HAP-1 (cell line): Measurements from ENCODE around the gene P2RY2.

Experiments used
- DNase-seq, 2 experiments: peaks; one replicate each; pipeline ENCODE4 v3.0.0-alpha.2; 2016 to 2020; ENCODE audit warnings: low spot score in 2 of 2
- H3K27me3 ChIP-seq: fragments of 250-450 bp; sonication (Bioruptor Pico); 2 replicates; pipeline ENCODE4 v1.5.1; 2020; ENCODE audit warnings: low read depth, mild to moderate bottlenecking, moderate library complexity
- H3K36me3 ChIP-seq: fragments of 250-450 bp; sonication (Bioruptor Pico); replicated peaks from 2 replicates; pipeline ENCODE4 v1.5.1; 2020; ENCODE audit warnings: mild to moderate bottlenecking
- H3K4me1 ChIP-seq: fragments of 250-450 bp; sonication (Bioruptor Pico); 2 replicates; pipeline ENCODE4 v1.5.1; 2020; ENCODE audit warnings: mild to moderate bottlenecking
- H3K4me3 ChIP-seq: fragments of 250-450 bp; sonication (Bioruptor Pico); 2 replicates; pipeline ENCODE4 v1.5.1; 2020; ENCODE audit warnings: mild to moderate bottlenecking, moderate library complexity
- H3K9me3 ChIP-seq: fragments of 250-450 bp; sonication (Bioruptor Pico); 2 replicates; pipeline ENCODE4 v1.5.1; 2020; ENCODE audit warnings: mild to moderate bottlenecking, moderate library complexity
- in situ Hi-C: fragments of 300-500 bp; cut with MboI; formaldehyde crosslinking; loops from 3 replicates; pipeline ENCODE4 v1.14.3; 2020; ENCODE audit warnings: low sequenced_read_pairs, inconsistent platforms, mixed read lengths

Gene P2RY2

GRCh38 chr11:73283276-73284000, 65.4 kb downstream of the P2RY2 start:
- Histone ChIP-seq H3K27me3 (no peaks in the 10 kb centered on the region), H3K9me3 (no peaks in the 10 kb centered on the region), H3K4me3 (no peak overlapping the region), H3K4me1 (no peaks in the 10 kb centered on the region), H3K36me3 (no peaks in the 10 kb centered on the region)
- DNase-seq: no peak
- in situ Hi-C loops: no loop called here

- H3K27me3 ChIP-seq: no peaks in the 10 kb centered on the region
- no peak for DNase-seq
- in situ Hi-C loops: no loop called here
- no peaks in the 10 kb centered on the region; the same call in 1 of the 2 replicates for H3K36me3 ChIP-seq
- H3K4me3 ChIP-seq: no peak overlapping the region
- H3K4me1 ChIP-seq: peaks cover under 1% of the 10 kb centered on the region
- H3K9me3 ChIP-seq: no peaks in the 10 kb centered on the region
Observed at GRCh38 chr11:73284106-73284505, 66.0 kb downstream of the P2RY2 start.

GRCh38 chr11:73285721-73286120, 67.6 kb downstream of the P2RY2 start:
- no peak for DNase-seq
- no peaks in the 10 kb centered on the region for H3K27me3 ChIP-seq
- H3K9me3 ChIP-seq: no peaks in the 10 kb centered on the region
- in situ Hi-C loops: no loop called here
- peaks cover 3% of the 10 kb centered on the region for H3K4me1 ChIP-seq
- no peaks in the 10 kb centered on the region; the same call in 1 of the 2 replicates for H3K36me3 ChIP-seq
- H3K4me3 ChIP-seq: no peak overlapping the region
